ENCODE measurements around the gene MYO1H. TPM values are rescaled to one million over a fixed set of nuclear protein-coding genes. Genes with fewer than 3 reads are reported as not detected.
A peak's percentile ranks its signal among the peaks of the same experiment; 100 is the strongest.

The MYO1H gene
- total and polyA plus RNA-seq, 2 of the 13 experiments (the other 11 are each of a cell fraction or from before 2014, with no cell fraction given), result not detected

- TF ChIP-seq USF2 (IDR thresholded peaks at IDR 0.05; ENCODE audit: low read depth, low read length) (peak; percentile 53; the same call in 1 of the 2 replicates), USF2 (CRISPR knock-in tag; IDR thresholded peaks at IDR 0.05; ENCODE audit: borderline replicate concordance) (peak; percentile 65; the same call in 1 of the 2 replicates)
Observed at GRCh38 chr12:109389146-109389545, 41.4 kb downstream of the MYO1H start (continued).

- Histone ChIP-seq H3K4me2 (ENCODE audit: low read depth, low read length) (no peak overlapping the region), H2AFZ (ENCODE audit: low read length) (no peak overlapping the region), H3K9ac (ENCODE audit: insufficient read depth, low read depth, low read length) (no peak overlapping the region), H3K4me1 (ENCODE audit: insufficient read depth, low read length) (no peaks in the 10 kb centered on the region), H3K4me3 (replicated peaks in 1 of 3; ENCODE audit: insufficient read depth in 1 of 3, low read depth in 2 of 3, low read length in 3 of 3) (no peak overlapping the region), H4K20me1 (ENCODE audit: insufficient read depth, low read length) (no peaks in the 10 kb centered on the region), H3K79me2 (ENCODE audit: insufficient read depth, low read length) (no peaks in the 10 kb centered on the region), H3K36me3 (replicated peaks in 1 of 2; ENCODE audit: control insufficient read depth in 1 of 2, insufficient read depth in 2 of 2, low read length in 2 of 2) (no peaks in the 10 kb centered on the region), H3K27me3 (ENCODE audit: control insufficient read depth in 1 of 2, insufficient read depth in 2 of 2, low read length in 2 of 2) (0 out of 5 replicates have a peak, but pooled peaks cover 0 to 4% of the 10 kb centered on the region in 2 experiments), H3K9me3 (ENCODE audit: low read length) (no peaks in the 10 kb centered on the region), H3K27ac (ENCODE audit: extremely low read length, insufficient read depth, low read length) (no peak overlapping the region)
- in situ Hi-C loops (cut with HindIII; ENCODE audit: extremely low pct_ligation_motif_present, low pct_unique_long_range_greater_than_20kb), result no loop called here
- peak; percentile 48 for FAIRE-seq
- CTCF ChIA-PET (ENCODE audit: low intra/inter-chr PET ratio, low total read pairs), result interaction anchor here (0.7 to 2.3 kb wide), 2 partner anchors 34 to 130 kb away, joined by 3 to 12 read pairs; no protein-coding TSS in a partner anchor
- peak; percentile 35 for DNase-seq (ENCODE audit: low spot score)
- BruUV-seq (replicated peaks), result no TSS peak
- intact Hi-C loops (cut with micrococcal nuclease; ENCODE audit: unreplicated experiment), result no loop called here
- WGBS (ENCODE audit: low lambda C conversion rate), result 22% methylated on average over 8 of the region's 8 CpGs
- peak; percentile 65 for ATAC-seq
- POLR2A ChIA-PET, result no interaction called here
- TF ChIP-seq NBN (conservative IDR thresholded peaks at IDR 0.05) (no peak), CTCF (CRISPR knock-in tag; IDR thresholded peaks at IDR 0.05) (peak; percentile 76), SMC3 (IDR thresholded peaks at IDR 0.05; ENCODE audit: low read length) (peak; percentile 41; the same call in 1 of the 2 replicates), STAG1 (CRISPR knock-in tag; IDR thresholded peaks at IDR 0.05) (peak; percentile 58)
Observed at GRCh38 chr12:109393437-109394345, 46.0 kb downstream of the MYO1H start.

All from HepG2 (cell line).